Measurements from ENCODE around the gene ARL14.

ARL14 gene

DNA sequence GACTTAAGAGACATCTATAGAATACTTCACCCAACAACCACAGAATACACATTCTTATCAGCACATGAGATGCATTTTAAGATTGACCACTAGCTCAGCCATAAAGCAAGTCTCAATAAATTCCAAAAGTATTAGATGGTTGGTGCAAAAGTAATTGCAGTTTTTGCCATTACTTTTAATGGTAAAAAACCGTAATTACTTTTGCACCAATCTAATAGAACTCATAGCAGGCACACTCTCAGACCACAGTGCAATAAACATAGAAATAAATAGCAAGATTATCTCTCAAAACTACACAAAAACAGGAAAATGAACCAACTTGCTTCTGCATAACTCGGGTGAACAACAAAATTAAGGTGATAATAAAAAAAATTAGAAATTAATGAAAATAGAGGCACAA is 45.4 kb downstream of the ARL14 start:
- no peak for DNase-seq (ENCODE audit: low spot score)

DNA sequence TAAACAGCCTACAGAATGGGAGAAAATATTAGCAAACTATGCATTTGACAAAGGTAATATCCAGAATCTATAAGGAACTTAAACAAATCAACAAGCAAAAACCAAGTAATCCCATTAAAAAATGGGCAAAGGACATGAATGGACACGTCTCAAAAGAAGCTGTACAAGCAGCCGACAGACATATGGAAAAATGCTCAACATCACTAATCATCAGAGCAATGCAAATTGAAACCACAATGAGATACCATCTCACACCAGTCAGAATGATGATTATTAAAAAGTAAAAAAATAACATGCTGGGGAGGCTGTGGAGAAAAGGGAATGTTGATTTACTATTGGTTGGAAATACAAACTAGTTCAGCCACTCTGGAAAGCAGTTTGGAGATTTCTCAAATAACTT is 48.4 kb downstream of the ARL14 start:
- DNase-seq (ENCODE audit: low spot score), result no peak

All from putamen (tissue), 1 donor.